Tibial nerve (tissue), 3 donors: ENCODE data around the gene CDYL.

Experiments used
- EP300 ChIP-seq, 2 donors: sonication (generic); formaldehyde crosslinking; IDR thresholded peaks; one replicate each; pipeline ENCODE4 v1.6.1; 2017; ENCODE audit warnings: antibody characterized with exemption in 2 of 2, mild to moderate bottlenecking in 1 of 2
- POLR2A ChIP-seq, 2 donors: fragments of 450-650 bp; IDR thresholded peaks; one replicate each; pipeline ENCODE4 v1.6.1; 2017; ENCODE audit warnings: antibody characterized with exemption in 2 of 2, mild to moderate bottlenecking in 2 of 2, moderate library complexity in 2 of 2

- TF ChIP-seq POLR2A (IDR thresholded peaks at IDR 0.05) (no peak), EP300 (IDR thresholded peaks at IDR 0.05) (no peak)
Measured at GRCh38 chr6:4896401-4896800, 120.2 kb downstream of the CDYL start.
